T-helper 2 cell treated with Interferon-gamma antibody and Interleukin-4, amounts not matched to agents 5 μg/mL and 100 μg/mL, for 36 hours (primary cell): ENCODE results near the gene CFAP46.
"Not testable (repeated sequence)": the region's sequence is repeated elsewhere in the genome, so short reads cannot be mapped to it uniquely, and the experiment has no call there.

ENCODE experiments used
- DNase-seq: peaks from one replicate; pipeline ENCODE4 v3.0.0; 2021; ENCODE audit warnings: low spot score
- H3K27ac Mint-ChIP-seq: one replicate; pipeline ENCODE4 v1.8.0; 2021; ENCODE audit warnings: mild to moderate bottlenecking, mixed read lengths
- H3K27me3 Mint-ChIP-seq: one replicate; pipeline ENCODE4 v1.8.0; 2021; ENCODE audit warnings: low read depth, mixed read lengths
- H3K36me3 Mint-ChIP-seq: one replicate; pipeline ENCODE4 v1.8.0; 2021; ENCODE audit warnings: low read depth, mixed read lengths
- H3K4me1 Mint-ChIP-seq: one replicate; pipeline ENCODE4 v1.8.0; 2021; ENCODE audit warnings: low read depth, mixed read lengths
- H3K4me3 Mint-ChIP-seq: one replicate; pipeline ENCODE4 v1.8.0; 2022; ENCODE audit warnings: mild to moderate bottlenecking, moderate library complexity, mixed read lengths
- H3K9me3 Mint-ChIP-seq: one replicate; pipeline ENCODE4 v1.8.0; 2021; ENCODE audit warnings: mixed read lengths

Gene CFAP46

GRCh38 chr10:132897516-132898381, 44.6 kb downstream of the CFAP46 start:
- Mint-ChIP-seq H3K27ac (no peak overlapping the region), H3K9me3 (no peaks in the 10 kb centered on the region), H3K27me3 (peaks cover 14% of the 10 kb centered on the region), H3K36me3 (no peaks in the 10 kb centered on the region), H3K4me3 (no peak overlapping the region), H3K4me1 (no peaks in the 10 kb centered on the region)
- no peak for DNase-seq

DNA sequence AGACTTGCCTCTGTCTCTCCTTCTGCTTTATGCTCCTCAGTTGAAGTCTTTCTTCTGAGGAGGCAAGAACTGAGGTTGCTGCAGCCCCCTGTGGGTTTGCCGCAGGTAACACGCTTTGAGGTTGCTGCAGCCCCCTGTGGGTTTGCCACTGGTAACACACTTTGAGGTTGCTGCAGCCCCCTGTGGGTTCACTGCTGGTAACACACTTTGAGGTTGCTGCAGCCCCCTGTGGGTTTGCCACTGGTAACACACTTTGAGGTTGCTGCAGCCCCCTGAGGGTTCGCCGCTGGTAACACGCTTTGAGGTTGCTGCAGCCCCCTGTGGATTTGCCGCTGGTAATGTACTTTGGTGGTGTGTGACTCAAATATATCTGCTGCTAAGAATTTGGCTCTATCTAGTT, 48.6 kb downstream of the CFAP46 start:
- not testable (repeated sequence) for H3K27ac Mint-ChIP-seq, H3K4me1 Mint-ChIP-seq, H3K4me3 Mint-ChIP-seq, H3K9me3 Mint-ChIP-seq, DNase-seq, H3K36me3 Mint-ChIP-seq
- H3K27me3 Mint-ChIP-seq = peaks cover 14% of the 10 kb centered on the region

DNA sequence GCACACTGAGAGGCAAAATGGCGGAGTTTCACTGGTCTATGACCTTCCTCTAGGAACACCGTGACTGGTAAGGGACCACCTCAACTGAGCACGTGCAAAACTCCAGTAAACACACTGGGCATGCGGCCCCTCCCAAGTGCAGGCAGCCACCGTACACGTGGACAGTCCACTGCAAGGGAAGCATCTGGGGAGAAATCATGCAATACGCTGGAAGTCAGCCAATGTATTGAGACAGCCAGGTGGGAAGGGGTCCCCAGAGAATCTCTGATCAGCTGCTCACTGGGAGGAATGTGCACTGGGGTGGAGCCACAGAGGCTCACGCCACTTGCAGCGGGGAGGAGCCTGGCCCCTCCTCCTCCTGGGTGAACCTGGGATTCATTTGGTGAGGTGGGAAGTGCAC, 49.3 kb downstream of the CFAP46 start:
- no peak for DNase-seq
- peaks cover 14% of the 10 kb centered on the region for H3K27me3 Mint-ChIP-seq
- H3K4me3 Mint-ChIP-seq = no peak overlapping the region
- H3K4me1 Mint-ChIP-seq = no peaks in the 10 kb centered on the region
- no peak overlapping the region for H3K27ac Mint-ChIP-seq
- H3K9me3 Mint-ChIP-seq = no peaks in the 10 kb centered on the region
- no peaks in the 10 kb centered on the region for H3K36me3 Mint-ChIP-seq

DNA sequence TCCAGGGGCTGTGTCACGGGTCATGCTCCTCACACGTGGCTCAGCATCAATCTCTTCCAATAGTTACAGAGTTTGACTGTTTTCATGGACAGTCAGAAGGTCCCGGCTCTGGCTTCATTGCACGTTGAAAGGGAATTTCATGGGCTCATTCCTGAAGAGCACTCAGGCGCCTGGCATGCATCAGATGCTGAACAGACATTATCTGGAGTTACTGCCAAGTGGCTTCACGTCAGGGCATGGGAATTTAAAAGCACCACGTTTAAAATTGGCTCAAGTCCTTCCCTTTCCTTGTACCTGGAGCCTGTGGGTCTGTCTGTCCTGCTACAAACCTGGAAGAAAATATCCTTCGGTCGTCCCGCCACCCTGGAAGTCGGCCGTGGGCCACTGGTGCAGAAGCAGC, 50.4 kb downstream of the CFAP46 start:
- Mint-ChIP-seq H3K4me3 (no peak overlapping the region), H3K27ac (no peak overlapping the region), H3K36me3 (no peaks in the 10 kb centered on the region), H3K4me1 (no peaks in the 10 kb centered on the region), H3K9me3 (no peaks in the 10 kb centered on the region), H3K27me3 (peaks cover 14% of the 10 kb centered on the region)
- DNase-seq = no peak

- no peak for DNase-seq
- no peaks in the 10 kb centered on the region for H3K4me1 Mint-ChIP-seq
- no peak overlapping the region for H3K4me3 Mint-ChIP-seq
- H3K9me3 Mint-ChIP-seq = no peaks in the 10 kb centered on the region
- H3K27ac Mint-ChIP-seq = no peak overlapping the region
- H3K27me3 Mint-ChIP-seq = peaks cover 14% of the 10 kb centered on the region
- no peaks in the 10 kb centered on the region for H3K36me3 Mint-ChIP-seq
Observed at GRCh38 chr10:132891368-132891767, 51.0 kb downstream of the CFAP46 start.

GRCh38 chr10:132890301-132890700, 52.1 kb downstream of the CFAP46 start:
- Mint-ChIP-seq H3K27ac (no peak overlapping the region), H3K27me3 (peaks cover 14% of the 10 kb centered on the region), H3K9me3 (no peaks in the 10 kb centered on the region), H3K4me1 (no peaks in the 10 kb centered on the region), H3K36me3 (no peaks in the 10 kb centered on the region), H3K4me3 (no peak overlapping the region)
- DNase-seq = no peak

DNA sequence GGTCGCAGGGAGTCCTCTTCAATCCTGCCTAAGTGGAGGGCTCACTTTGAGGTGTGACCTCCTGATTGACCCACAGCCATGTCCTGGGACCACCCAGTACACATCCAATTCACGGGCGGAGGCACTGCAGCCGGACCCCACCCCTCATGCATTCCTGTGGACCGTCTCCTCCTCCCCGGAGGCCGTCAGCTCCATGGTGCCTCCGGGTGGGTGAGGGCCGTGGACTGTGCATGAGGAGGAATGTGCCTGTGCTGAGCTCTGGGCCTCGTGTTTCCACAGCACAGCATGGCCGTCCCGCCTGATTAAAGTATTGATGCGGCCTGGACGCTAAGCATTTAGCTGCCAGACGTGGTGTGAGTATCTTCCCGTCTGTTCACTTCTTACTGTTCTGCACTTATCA, 52.8 kb downstream of the CFAP46 start:
- no peak overlapping the region for H3K4me3 Mint-ChIP-seq

DNA sequence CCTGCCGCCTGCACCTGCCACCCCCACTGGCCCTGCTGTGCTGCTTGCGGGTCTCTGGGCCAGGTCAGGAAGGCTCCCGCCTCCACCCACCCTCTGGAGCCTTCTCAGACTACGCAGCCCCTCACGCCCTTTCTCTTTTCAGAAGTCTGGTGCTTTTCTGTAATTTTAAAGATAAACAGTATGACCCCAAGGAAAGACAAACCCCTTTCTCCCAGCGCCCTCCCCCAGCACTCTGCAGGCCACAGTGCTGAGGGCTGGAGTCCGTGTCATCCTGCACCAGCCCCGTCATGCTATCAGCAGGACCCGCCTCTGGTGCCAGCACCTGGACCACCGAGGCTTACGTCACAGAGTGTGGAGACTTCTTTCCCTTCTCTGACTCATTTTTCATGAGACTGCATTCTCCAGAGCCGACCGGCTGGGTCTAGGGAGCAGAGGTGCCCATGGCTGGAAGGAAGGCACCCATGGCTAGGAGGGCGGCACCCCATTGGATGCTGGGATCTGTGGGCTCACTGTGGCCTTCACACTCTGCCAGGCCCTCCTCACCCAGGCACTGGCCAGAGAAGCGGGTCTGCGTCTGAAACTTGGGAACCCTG, 53.4 kb downstream of the CFAP46 start:
- DNase-seq = no peak
- no peak overlapping the region for H3K4me3 Mint-ChIP-seq
- H3K4me1 Mint-ChIP-seq = no peaks in the 10 kb centered on the region
- peaks cover 4% of the 10 kb centered on the region for H3K27me3 Mint-ChIP-seq
- no peak overlapping the region for H3K27ac Mint-ChIP-seq
- no peaks in the 10 kb centered on the region for H3K36me3 Mint-ChIP-seq
- no peaks in the 10 kb centered on the region for H3K9me3 Mint-ChIP-seq

More for the DNA sequence above, 52.8 kb downstream of the CFAP46 start:
- H3K36me3 Mint-ChIP-seq = no peaks in the 10 kb centered on the region
- no peak for DNase-seq
- no peak overlapping the region for H3K27ac Mint-ChIP-seq
- no peaks in the 10 kb centered on the region for H3K9me3 Mint-ChIP-seq
- H3K27me3 Mint-ChIP-seq = peaks cover 9% of the 10 kb centered on the region
- no peaks in the 10 kb centered on the region for H3K4me1 Mint-ChIP-seq

DNA sequence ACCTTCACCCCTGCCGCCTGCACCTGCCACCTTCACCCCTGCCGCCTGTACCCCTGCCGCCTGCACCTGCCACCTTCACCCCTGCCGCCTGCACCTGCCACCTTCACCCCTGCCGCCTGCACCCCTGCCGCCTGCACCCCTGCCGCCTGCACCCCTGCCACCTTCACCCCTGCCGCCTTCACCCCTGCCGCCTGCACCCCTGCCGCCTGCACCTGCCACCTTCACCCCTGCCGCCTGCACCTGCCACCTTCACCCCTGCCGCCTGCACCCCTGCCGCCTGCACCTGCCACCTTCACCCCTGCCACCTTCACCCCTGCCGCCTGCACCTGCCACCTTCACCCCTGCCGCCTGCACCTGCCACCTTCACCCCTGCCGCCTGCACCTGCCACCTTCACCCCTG, 53.9 kb downstream of the CFAP46 start:
- not testable (repeated sequence) for DNase-seq, H3K9me3 Mint-ChIP-seq, H3K4me3 Mint-ChIP-seq, H3K4me1 Mint-ChIP-seq, H3K27me3 Mint-ChIP-seq, H3K27ac Mint-ChIP-seq, H3K36me3 Mint-ChIP-seq

DNA sequence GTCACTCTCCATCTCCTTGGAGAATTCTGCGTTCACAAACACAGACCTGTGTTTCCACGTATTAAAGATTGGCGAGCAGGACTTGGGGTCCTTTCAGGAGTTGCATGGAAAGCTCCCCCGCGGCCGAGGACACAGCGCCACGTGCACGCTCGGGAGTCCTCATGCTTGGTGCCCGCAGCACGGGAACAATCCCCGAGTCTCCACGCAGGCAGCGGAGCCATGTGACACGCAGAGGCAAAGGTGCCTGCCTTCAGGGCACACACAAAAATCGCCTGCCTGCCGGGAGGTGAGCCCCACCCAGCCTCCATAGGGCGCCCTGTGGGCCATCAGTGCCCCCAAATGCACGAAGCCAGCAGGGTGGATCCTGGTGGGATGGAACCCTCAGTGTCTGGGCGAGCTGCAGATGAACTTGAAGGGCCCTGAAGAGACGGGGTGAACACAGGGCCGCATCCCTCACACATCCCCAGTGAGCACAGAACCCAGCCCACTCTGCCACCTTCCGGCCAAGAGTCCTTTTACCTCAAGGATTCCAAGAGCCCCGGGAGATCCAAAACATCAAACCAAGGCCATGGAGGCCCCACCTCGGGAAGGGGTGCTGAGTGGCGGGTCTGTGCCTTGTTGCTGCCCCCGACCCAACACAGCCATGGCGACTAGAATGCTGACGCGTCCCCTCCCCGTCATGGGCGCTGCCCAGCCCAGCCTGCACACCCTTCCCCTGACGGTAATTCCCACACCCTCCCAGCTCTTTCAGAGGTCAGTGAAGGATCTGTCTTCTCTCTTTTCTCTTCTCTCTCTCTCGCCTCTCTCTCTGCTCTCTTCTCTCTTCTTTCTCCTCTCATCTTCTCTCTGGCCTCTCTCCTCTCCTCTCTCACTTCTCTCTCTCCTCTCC, 55.9 kb downstream of the CFAP46 start:
- H3K4me1 Mint-ChIP-seq = no peaks in the 10 kb centered on the region
- H3K9me3 Mint-ChIP-seq = no peaks in the 10 kb centered on the region
- H3K4me3 Mint-ChIP-seq = no peak overlapping the region
- no peaks in the 10 kb centered on the region for H3K36me3 Mint-ChIP-seq
- no peak for DNase-seq
- no peaks in the 10 kb centered on the region for H3K27me3 Mint-ChIP-seq
- no peak overlapping the region for H3K27ac Mint-ChIP-seq

- Mint-ChIP-seq H3K36me3 (no peaks in the 10 kb centered on the region), H3K4me3 (no peak overlapping the region), H3K27me3 (no peaks in the 10 kb centered on the region), H3K4me1 (no peaks in the 10 kb centered on the region), H3K9me3 (no peaks in the 10 kb centered on the region), H3K27ac (no peak overlapping the region)
- no peak for DNase-seq
Observed at GRCh38 chr10:132885451-132886210, 56.7 kb downstream of the CFAP46 start.

DNA sequence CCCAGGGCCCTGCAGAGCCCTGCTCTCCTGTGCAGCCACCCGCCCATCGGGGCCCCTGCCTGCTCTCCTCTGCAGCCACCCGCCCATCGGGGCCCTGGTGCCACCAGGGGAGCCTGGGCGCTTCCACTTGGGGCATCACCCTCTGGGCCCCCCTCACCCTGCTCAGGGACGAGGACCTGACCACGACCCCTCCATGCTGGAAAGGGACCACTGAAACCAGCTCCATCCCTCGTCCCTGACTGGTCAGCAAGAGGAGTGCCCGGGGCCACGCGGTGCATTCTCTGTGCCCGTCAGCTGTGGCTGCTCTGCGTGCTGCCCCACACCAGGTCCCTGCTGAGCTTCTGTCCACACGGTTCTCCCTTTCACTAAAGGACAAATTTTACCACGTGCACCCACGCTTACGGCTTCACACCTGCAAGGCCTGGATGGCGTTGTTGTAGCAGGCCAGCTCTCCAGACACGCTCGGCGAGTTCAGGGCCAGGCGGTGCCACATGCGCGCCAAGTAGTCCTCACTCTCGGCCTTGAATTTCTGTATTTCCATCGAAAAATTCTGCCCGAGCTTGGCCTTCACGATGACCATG, 57.6 kb downstream of the CFAP46 start:
- no peak for DNase-seq
- no peaks in the 10 kb centered on the region for H3K27me3 Mint-ChIP-seq
- H3K4me1 Mint-ChIP-seq = no peaks in the 10 kb centered on the region
- H3K9me3 Mint-ChIP-seq = no peaks in the 10 kb centered on the region
- no peak overlapping the region for H3K4me3 Mint-ChIP-seq
- H3K27ac Mint-ChIP-seq = no peak overlapping the region
- H3K36me3 Mint-ChIP-seq = no peaks in the 10 kb centered on the region

DNA sequence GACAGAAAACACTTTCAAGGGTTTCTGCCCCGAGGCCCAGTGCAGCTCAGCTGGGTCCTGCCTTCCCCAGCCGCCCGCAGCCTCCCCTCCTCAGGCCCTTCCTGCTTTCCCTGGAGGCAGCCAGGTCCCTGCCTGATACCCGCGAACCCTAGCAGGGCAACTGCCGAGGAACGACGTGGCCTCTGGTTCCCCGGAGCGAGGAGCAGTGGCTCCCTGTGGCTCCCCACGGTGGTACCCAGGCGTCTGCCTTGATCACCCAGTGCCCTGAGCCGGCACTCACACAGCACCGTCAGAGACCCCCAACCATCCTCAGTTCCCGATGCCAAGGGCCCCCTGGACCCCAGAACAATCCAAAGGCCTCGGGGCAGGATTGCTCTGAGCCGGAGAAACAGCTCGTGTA, 58.3 kb downstream of the CFAP46 start:
- H3K36me3 Mint-ChIP-seq = no peaks in the 10 kb centered on the region
- no peaks in the 10 kb centered on the region for H3K4me1 Mint-ChIP-seq
- H3K27me3 Mint-ChIP-seq = no peaks in the 10 kb centered on the region
- H3K27ac Mint-ChIP-seq = no peak overlapping the region
- H3K4me3 Mint-ChIP-seq = no peak overlapping the region
- no peaks in the 10 kb centered on the region for H3K9me3 Mint-ChIP-seq
- no peak for DNase-seq
